Sciatic nerve (tissue), 2 donors: ENCODE measurements around the gene LAMC3. TPM values are rescaled to one million over a fixed set of nuclear protein-coding genes. Genes with fewer than 3 reads are reported as not detected.

Source experiments
- ATAC-seq: fragments of 200-7000 bp; cut with Tn5 transposase; one replicate; pipeline ENCODE4 v1.9.1; 2020; ENCODE audit warnings: mild to moderate bottlenecking, moderate library complexity
- DNase-seq: peaks from one replicate; pipeline ENCODE4 v3.0.0-alpha.2; 2020; ENCODE audit warnings: low spot score
- intact Hi-C: fragments of 100-400 bp; cut with DNase I; formaldehyde crosslinking; loops from one replicate; pipeline ENCODE4 v1.14.2; 2022
- total RNA-seq: library from RNA; stranded (reverse); fragmentation: NEBNext Ultra II Directional; extraction: Animal tissue kit (Norgen Biotek cat#: 25700); gene quantifications from one replicate; pipeline ENCODE4 v1.2.1, GENCODE V29; 2021
- donor health status: DM: no; HTN: no; CAD: no.
- donor health status: DM: no; HTN: no; CAD: no.

LAMC3 gene
- total RNA-seq, 1 donor from 2014 or later: 0.36 TPM

GRCh38 chr9:131120620-131121228 is 111.8 kb downstream of the LAMC3 start:
- DNase-seq (no peak), ATAC-seq (no peak)
- intact Hi-C loops: no loop called here

GRCh38 chr9:131121346-131121745 is 112.4 kb downstream of the LAMC3 start:
- ATAC-seq (no peak), DNase-seq (no peak)
- intact Hi-C loops: no loop called here

GRCh38 chr9:131122158-131122557 is 113.2 kb downstream of the LAMC3 start:
- ATAC-seq (no peak), DNase-seq (no peak)
- intact Hi-C loops: no loop called here

- DNase-seq: no peak
- intact Hi-C loops: no loop called here
- ATAC-seq: no peak
Observed at GRCh38 chr9:131125038-131125287, 116.0 kb downstream of the LAMC3 start.

- peak; percentile 100 for ATAC-seq
- intact Hi-C loops: no loop called here
- peak; percentile 100 for DNase-seq
Observed at GRCh38 chr9:131125288-131126058, 116.5 kb downstream of the LAMC3 start, which contains the start of gene NUP214. NUP214 (plus strand) TSS chr9:131125586; CDS start chr9:131125705, 119 bp downstream.

GRCh38 chr9:131126059-131126426 is 117.1 kb downstream of the LAMC3 start:
- DNase-seq: no peak
- no peak for ATAC-seq

GRCh38 chr9:131129183-131129582 is 120.2 kb downstream of the LAMC3 start:
- ATAC-seq: no peak
- no peak for DNase-seq
- intact Hi-C loops: no loop called here

More at GRCh38 chr9:131126059-131126426, 117.1 kb downstream of the LAMC3 start:
- intact Hi-C loops: no loop called here

GRCh38 chr9:131138676-131139075 is 129.7 kb downstream of the LAMC3 start:
- ATAC-seq: no peak
- intact Hi-C loops: no loop called here
- DNase-seq: no peak

GRCh38 chr9:131140112-131140511 is 131.1 kb downstream of the LAMC3 start:
- intact Hi-C loops: no loop called here
- no peak for DNase-seq
- no peak for ATAC-seq

GRCh38 chr9:131140550-131140949 is 131.6 kb downstream of the LAMC3 start:
- no peak for DNase-seq
- intact Hi-C loops: no loop called here
- ATAC-seq: no peak

GRCh38 chr9:131142160-131142559 is 133.2 kb downstream of the LAMC3 start:
- DNase-seq (no peak), ATAC-seq (no peak)
- intact Hi-C loops: no loop called here

Other genes with a start within 250 kb of the LAMC3 start
- gene ABL1, start 173.9 kb upstream of the LAMC3 start, total RNA-seq: 85.8 TPM
- not detected for gene QRFP, start 112.4 kb upstream of the LAMC3 start, total RNA-seq
- gene FIBCD1, start 69.9 kb upstream of the LAMC3 start, total RNA-seq: not detected
- 92.1 TPM for gene AIF1L, start 87.4 kb downstream of the LAMC3 start, total RNA-seq
- gene NUP214, start 116.4 kb downstream of the LAMC3 start, total RNA-seq: 73.7 TPM